HUES6 (cell line): ENCODE measurements around the gene FAM131C.
"Not testable (repeated sequence)": the region's sequence is repeated elsewhere in the genome, so short reads cannot be mapped to it uniquely, and the experiment has no call there.

Source experiments
- H3K27ac ChIP-seq: 2 replicates; pipeline ENCODE4 v1.7.0; 2013; ENCODE audit warnings: low read depth, mild to moderate bottlenecking, low read length, inconsistent platforms
- H3K27me3 ChIP-seq: 2 replicates; pipeline ENCODE4 v1.6.1; 2013; ENCODE audit warnings: low read length; ENCODE audit not compliant: control insufficient read depth, insufficient read depth
- H3K36me3 ChIP-seq: 2 replicates; pipeline ENCODE4 v1.6.1; 2013; ENCODE audit warnings: low read length; ENCODE audit not compliant: control insufficient read depth, insufficient read depth
- H3K4me1 ChIP-seq: 2 replicates; pipeline ENCODE4 v1.6.1; 2013; ENCODE audit warnings: low read length; ENCODE audit not compliant: control insufficient read depth, insufficient read depth
- H3K4me3 ChIP-seq: 2 replicates; pipeline ENCODE4 v1.5.1; 2013; ENCODE audit warnings: low read depth, low read length
- H3K9ac ChIP-seq: one replicate; pipeline ENCODE4 v1.6.1; 2013; ENCODE audit warnings: mild to moderate bottlenecking, low read length
- H3K9me3 ChIP-seq: 2 replicates; pipeline ENCODE4 v1.6.1; 2013; ENCODE audit warnings: low read depth, low read length; ENCODE audit not compliant: control insufficient read depth, insufficient read depth

The FAM131C gene

DNA sequence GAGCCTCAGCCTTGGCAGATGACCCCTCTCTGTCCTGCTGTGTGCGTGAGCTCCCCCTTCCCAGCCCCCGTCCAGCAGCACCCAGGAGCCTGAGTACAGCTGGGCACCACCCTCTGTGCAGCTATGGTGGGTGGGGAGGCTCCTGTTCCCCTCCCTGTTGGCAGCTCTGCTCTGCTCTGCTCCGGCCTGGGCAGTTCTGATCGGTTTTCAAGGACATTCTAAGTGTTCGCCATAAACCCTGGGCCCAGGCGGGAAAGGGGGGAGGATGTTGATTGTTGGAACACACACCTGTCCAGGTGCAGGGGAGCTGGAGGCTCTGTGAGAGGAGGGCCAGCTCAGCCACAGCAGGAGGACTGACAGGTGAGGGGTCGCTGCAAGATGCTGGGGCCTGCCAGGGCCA lies 29.9 kb downstream of the FAM131C start, which contains the start of gene CLCNKB:
Gene CLCNKB (plus strand): TSS at position 262 of the 400 bp plus-strand sequence. CDS start 711 bp downstream, outside the sequence.
- Histone ChIP-seq H3K27me3 (no peaks in the 10 kb centered on the region; the same call in 1 of the 2 replicates), H3K4me1 (peaks cover 8% of the 10 kb centered on the region), H3K4me3 (no peak within 1 kb of the TSS), H3K9ac (no peak within 1 kb of the TSS), H3K36me3 (no peaks in the 10 kb centered on the region), H3K27ac (no peak within 1 kb of the TSS), H3K9me3 (no peaks in the 10 kb centered on the region)

DNA sequence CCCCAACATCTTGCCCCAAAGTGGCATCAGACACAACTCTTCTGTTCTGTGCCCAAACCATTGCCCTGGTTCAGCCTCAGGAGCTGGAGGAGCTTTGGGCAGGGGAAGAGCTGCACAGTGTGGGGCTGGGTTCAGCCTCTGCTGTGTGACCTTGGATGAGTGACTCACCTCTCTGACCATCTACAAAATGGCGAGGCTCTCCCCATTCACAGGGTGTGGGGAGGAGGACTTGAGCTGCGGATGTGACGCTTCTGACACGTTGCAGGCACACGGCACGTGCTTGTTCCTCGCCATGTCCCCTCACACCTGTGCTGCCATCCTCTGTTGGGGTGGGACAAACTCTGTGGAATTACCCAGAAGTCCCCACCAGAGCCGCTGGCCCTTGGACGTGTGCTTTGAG lies 30.8 kb downstream of the FAM131C start:
- not testable (repeated sequence) for H3K9ac ChIP-seq, H3K27ac ChIP-seq, H3K27me3 ChIP-seq, H3K4me3 ChIP-seq, H3K36me3 ChIP-seq, H3K9me3 ChIP-seq, H3K4me1 ChIP-seq

DNA sequence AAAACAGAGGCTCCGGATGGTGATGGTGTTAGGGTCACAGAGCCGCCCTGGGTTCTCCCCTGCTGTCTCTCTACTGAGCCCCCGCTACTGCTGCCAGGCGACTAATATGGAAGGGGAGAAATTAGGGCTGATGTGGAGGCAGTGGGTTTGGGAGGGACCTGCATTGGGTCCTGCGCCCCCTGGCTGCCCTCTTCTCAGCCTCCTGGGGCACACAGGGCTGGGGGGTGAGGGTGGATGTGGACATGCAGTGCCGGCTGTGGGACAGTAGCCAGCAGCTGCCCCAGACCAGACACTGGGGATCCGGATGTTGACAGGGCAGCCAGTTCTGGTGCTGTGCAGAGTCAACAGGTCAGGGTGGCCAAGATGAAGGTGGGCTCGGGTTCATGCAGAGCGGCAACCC lies 31.4 kb downstream of the FAM131C start:
- Histone ChIP-seq H3K9me3 (no peaks in the 10 kb centered on the region), H3K36me3 (no peaks in the 10 kb centered on the region), H3K9ac (no peak overlapping the region), H3K27me3 (no peaks in the 10 kb centered on the region; the same call in 1 of the 2 replicates), H3K4me3 (no peak overlapping the region), H3K27ac (no peak overlapping the region), H3K4me1 (peaks cover 3% of the 10 kb centered on the region; the same call in 1 of the 2 replicates)

DNA sequence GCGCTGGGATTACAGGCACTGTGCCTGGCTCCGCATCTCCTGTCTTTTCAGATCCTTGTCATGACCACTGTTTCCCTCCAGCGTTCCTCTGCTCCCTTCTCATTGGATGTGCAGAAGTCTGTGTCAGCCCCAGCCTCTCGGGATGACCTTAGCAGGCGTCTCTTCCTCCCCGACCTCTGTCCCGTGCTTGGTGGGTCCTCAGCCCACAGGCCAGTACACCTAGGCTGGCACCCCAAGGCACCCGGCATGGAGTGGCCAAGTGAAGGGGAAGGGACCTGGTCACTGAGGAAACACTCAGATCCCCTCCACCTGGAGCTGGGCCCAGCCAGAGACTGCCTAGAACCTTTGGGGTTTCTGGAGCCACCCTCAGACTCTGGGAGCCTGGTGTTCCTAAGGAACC lies 32.3 kb downstream of the FAM131C start:
- no peaks in the 10 kb centered on the region for H3K36me3 ChIP-seq
- no peaks in the 10 kb centered on the region for H3K4me1 ChIP-seq
- H3K27me3 ChIP-seq: no peaks in the 10 kb centered on the region; the same call in 1 of the 2 replicates
- no peak overlapping the region for H3K27ac ChIP-seq
- H3K4me3 ChIP-seq: no peak overlapping the region
- no peak overlapping the region for H3K9ac ChIP-seq
- H3K9me3 ChIP-seq: no peaks in the 10 kb centered on the region

DNA sequence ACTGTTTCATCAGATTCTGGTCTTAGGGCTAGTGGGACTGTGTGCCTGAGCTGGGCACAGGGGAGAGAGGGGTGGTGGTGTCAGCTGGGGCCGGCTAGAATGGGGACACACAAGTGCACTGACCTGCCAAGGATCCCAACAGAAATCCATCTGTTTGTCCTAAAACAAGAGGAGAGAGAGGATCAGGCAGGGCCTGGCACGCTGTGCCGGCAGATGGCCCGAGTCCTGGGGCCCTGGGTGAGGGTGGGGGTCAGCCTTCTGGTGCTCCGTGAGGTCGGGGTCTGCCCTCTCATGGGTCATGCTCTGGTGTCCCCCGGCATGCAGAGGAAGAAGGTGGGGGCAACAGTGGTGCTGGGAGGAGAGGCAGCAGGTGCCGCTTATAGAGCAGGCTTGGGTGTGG lies 33.6 kb downstream of the FAM131C start:
- not testable (repeated sequence) for H3K36me3 ChIP-seq, H3K9me3 ChIP-seq, H3K27ac ChIP-seq, H3K4me3 ChIP-seq, H3K9ac ChIP-seq, H3K4me1 ChIP-seq, H3K27me3 ChIP-seq

DNA sequence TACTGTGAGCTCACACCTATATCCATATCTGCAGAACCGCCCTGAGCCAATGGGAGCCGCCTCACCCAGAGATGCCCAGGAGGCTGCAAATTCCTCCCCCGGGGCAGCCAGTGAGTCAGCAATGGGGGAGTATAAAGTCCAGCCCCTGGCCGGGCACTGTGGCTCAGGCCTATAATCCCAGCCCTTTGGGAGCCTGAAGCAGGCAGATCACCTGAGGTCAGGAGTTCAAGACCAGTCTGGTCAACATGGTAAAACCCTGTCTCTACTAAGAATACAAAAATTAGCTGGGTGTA lies 34.9 kb downstream of the FAM131C start:
- H3K9me3 ChIP-seq: no peaks in the 10 kb centered on the region
- no peak overlapping the region for H3K9ac ChIP-seq
- H3K4me3 ChIP-seq: no peak overlapping the region
- no peaks in the 10 kb centered on the region for H3K27me3 ChIP-seq
- no peaks in the 10 kb centered on the region for H3K4me1 ChIP-seq
- no peak overlapping the region for H3K27ac ChIP-seq
- no peaks in the 10 kb centered on the region for H3K36me3 ChIP-seq

DNA sequence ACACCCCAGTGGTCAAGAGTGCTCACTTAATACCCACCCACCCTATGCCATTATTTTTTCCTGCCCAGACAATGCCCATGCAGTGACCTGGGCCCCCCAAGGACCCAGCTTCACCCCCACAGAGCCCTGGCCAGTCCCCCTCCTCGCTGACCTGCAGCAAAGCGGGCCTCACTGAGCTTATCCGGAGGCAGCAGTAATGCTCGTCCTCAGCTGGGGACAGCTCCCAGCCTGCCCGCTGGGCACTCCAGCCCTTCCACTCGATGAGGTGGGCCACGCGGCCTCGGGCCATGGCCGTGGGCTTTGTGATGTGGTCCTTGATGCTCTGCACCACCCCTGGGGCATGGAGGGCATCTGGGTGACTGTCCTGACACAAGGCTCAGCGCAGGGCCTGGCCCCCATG lies 37.0 kb downstream of the FAM131C start:
- H3K27ac ChIP-seq, H3K4me3 ChIP-seq, H3K27me3 ChIP-seq, H3K9ac ChIP-seq, H3K36me3 ChIP-seq, H3K9me3 ChIP-seq, H3K4me1 ChIP-seq: not testable (repeated sequence)

DNA sequence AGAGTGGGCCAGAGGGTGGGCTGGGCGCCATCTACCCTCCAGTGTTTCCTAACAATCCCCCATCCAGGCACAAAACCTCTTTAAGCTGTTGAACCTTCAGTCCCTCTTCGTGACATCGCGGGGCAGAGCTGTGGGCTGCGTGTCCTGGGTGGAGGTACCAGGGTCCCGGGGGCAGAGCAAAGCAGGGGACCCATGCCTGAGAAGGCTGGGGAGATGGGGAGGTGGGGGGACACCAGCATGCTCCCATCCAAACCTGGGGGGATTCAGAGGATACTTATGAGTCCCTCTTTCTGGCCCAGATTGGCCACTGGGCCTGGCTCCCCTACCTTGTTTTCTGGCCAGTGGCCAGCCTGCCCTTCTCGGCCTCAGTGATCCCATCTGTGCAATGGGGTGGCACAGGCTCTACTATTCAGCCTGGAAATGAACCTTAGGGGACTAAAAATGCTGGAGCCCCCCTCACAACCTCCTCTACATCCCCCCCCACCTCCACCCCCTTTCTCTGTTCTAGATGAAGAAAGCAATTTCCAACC lies 40.3 kb downstream of the FAM131C start:
- not testable (repeated sequence) for H3K9ac ChIP-seq, H3K9me3 ChIP-seq, H3K36me3 ChIP-seq, H3K27me3 ChIP-seq, H3K4me3 ChIP-seq, H3K27ac ChIP-seq
- H3K4me1 ChIP-seq: peaks cover 10% of the 10 kb centered on the region

DNA sequence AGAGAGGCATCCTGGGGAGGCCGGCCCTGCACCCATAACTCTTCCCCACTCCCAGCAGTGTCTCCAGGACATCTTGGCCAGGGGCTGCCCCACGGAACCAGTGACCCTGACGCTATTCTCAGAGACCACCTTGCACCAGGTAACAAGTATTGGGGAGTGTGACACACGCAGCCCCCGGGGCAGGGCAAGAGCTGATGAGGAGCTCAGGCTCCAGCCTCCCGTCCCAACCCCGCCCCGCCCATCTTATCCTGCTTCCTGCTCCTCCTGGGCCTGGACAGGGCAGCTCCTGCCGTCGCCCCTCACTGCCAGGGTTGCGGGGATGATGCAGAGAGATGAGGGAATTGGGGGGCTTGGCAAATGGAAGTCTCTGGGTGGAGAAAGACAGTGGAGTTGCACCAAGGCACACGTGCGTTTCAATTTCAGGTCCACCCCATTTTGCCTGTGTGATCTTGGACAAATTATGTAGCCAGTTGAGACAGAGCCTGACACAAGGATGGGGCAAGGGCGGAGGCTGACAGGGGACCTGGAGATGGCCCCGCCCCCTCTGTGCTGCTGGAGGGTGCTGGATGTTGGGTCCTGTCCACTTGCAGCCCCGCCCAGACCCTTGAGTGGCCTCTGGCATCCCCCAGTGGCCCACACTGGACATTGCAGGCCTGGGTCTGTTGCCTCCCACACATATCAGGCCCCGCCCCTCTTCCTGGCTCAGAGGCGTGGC lies 40.9 kb downstream of the FAM131C start:
- Histone ChIP-seq H3K9ac (no peak overlapping the region), H3K4me1 (peaks cover 11% of the 10 kb centered on the region), H3K36me3 (no peaks in the 10 kb centered on the region), H3K4me3 (no peak overlapping the region), H3K9me3 (no peaks in the 10 kb centered on the region), H3K27me3 (no peaks in the 10 kb centered on the region), H3K27ac (no peak overlapping the region)

DNA sequence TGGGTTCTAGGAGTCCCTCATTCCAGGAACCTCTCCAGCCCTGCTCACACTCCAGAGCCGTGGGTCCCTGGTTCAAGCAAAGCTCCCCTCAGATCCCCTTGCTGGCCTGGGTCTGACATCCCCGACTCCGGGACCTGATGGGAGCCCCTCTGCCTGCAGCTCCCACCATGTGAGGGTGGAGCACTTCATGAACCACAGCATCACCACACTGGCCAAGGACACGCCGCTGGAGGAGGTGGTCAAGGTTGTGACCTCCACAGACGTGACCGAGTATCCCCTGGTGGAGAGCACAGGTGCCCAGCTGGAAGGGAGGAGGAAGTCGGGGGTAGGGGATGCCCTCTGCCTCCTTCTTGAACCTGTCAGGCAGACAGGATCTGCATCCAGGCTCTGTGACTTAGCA lies 41.9 kb downstream of the FAM131C start:
- Histone ChIP-seq H3K27ac (no peak overlapping the region), H3K4me1 (peaks cover 15% of the 10 kb centered on the region), H3K9me3 (no peaks in the 10 kb centered on the region), H3K36me3 (no peaks in the 10 kb centered on the region), H3K4me3 (no peak overlapping the region), H3K9ac (no peak overlapping the region), H3K27me3 (no peaks in the 10 kb centered on the region)

DNA sequence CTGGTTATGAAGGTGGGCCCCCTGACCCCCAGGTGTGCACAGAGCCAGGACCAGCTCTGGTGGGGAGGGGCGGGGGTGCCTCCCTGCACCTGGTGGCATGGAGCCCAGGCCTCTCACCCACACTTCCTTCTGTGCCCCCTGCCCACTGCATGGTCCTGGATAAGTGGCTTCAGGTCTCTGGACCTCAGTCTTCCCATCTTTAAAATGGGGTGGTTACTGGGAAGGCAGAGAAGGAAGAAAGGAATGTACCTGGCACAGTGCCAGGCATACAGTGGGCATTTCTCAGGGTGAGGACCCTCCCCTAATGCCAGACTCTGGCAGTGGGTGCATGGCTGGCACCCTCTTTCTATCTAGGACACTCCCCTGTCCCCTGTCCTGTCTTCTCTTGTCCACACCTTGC lies 44.2 kb downstream of the FAM131C start:
- H3K9ac ChIP-seq: no peak overlapping the region
- H3K27ac ChIP-seq: no peak overlapping the region
- no peaks in the 10 kb centered on the region for H3K9me3 ChIP-seq
- peaks cover 10% of the 10 kb centered on the region for H3K27me3 ChIP-seq
- peaks cover 15% of the 10 kb centered on the region for H3K4me1 ChIP-seq
- no peaks in the 10 kb centered on the region for H3K36me3 ChIP-seq
- no peak overlapping the region for H3K4me3 ChIP-seq

DNA sequence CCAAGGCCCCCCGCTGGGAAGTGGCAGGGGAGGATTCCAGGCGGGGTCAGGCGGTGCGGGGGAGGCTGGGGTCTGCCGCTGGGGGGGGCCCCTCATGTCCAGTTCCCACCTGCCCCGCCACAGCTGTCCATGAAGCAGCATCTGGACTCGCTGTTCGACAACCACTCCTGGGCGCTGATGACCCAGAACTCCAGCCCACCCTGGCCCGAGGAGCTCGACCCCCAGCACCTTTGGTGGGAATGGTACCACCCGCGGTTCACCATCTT lies 44.5 kb downstream of the FAM131C start:
- H3K9ac ChIP-seq, H3K27ac ChIP-seq, H3K4me3 ChIP-seq, H3K9me3 ChIP-seq, H3K36me3 ChIP-seq: not testable (repeated sequence)
- Histone ChIP-seq H3K27me3 (peaks cover 13% of the 10 kb centered on the region), H3K4me1 (peaks cover 15% of the 10 kb centered on the region)
